Measurements from ENCODE around the gene AFG3L2. TPM values are rescaled to one million over a fixed set of nuclear protein-coding genes. Genes with fewer than 3 reads are reported as not detected.

AFG3L2 gene
- total and polyA plus RNA-seq, 2 of the 13 experiments (the other 11 are each of a cell fraction or from before 2014, with no cell fraction given): 28.6 to 86.9 TPM

DNA sequence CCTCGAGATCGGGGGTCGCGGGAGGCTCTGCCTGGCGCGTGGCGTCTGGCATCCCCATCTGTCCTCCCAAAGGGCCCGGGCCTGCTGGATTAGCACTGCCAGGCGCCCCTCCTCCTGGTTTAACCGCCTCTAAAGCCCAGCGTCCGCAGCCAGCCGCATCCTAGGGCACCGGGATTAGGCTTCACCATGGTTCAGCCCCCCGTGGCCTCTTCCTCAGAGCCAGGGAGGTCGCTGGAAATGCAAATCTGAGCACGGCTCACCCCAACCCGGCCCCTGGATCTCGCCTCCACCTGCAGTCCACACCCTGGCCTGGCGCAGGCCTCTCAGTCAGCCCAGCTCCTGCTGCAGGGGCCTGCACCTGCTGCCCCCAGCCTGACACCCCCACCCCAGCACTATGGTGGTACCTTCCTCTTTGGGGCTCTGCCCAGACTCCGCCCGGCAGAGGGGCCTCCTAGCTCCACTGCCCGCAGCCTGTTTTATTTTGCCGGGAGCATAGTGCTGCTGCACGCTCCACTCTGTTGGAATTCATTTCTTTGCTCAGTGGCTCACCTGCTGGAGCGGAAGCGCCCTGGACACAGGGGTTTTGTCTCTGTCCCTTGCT lies 43.9 kb upstream of the AFG3L2 start (continued):
- TF ChIP-seq ZHX2 (IDR thresholded peaks at IDR 0.05; ENCODE audit: low read depth) (no peak), ZHX2 (CRISPR knock-in tag; IDR thresholded peaks at IDR 0.05; ENCODE audit: borderline replicate concordance) (peak; percentile 11; the same call in 1 of the 2 replicates), REXO4 (CRISPR knock-in tag; IDR thresholded peaks at IDR 0.05; ENCODE audit: borderline replicate concordance) (no peak), MED1 (CRISPR knock-in tag; IDR thresholded peaks at IDR 0.05) (peak; percentile 40), IKZF4 (CRISPR knock-in tag; IDR thresholded peaks at IDR 0.05; ENCODE audit: borderline replicate concordance, low read depth, not compliant biosample characterization) (no peak), ATF3 (CRISPR knock-in tag; IDR thresholded peaks at IDR 0.05) (peak; percentile 38; the same call in 1 of the 2 replicates), ZNF142 (CRISPR knock-in tag; IDR thresholded peaks at IDR 0.05) (no peak)
- TF ChIP-seq, protein P1, sequence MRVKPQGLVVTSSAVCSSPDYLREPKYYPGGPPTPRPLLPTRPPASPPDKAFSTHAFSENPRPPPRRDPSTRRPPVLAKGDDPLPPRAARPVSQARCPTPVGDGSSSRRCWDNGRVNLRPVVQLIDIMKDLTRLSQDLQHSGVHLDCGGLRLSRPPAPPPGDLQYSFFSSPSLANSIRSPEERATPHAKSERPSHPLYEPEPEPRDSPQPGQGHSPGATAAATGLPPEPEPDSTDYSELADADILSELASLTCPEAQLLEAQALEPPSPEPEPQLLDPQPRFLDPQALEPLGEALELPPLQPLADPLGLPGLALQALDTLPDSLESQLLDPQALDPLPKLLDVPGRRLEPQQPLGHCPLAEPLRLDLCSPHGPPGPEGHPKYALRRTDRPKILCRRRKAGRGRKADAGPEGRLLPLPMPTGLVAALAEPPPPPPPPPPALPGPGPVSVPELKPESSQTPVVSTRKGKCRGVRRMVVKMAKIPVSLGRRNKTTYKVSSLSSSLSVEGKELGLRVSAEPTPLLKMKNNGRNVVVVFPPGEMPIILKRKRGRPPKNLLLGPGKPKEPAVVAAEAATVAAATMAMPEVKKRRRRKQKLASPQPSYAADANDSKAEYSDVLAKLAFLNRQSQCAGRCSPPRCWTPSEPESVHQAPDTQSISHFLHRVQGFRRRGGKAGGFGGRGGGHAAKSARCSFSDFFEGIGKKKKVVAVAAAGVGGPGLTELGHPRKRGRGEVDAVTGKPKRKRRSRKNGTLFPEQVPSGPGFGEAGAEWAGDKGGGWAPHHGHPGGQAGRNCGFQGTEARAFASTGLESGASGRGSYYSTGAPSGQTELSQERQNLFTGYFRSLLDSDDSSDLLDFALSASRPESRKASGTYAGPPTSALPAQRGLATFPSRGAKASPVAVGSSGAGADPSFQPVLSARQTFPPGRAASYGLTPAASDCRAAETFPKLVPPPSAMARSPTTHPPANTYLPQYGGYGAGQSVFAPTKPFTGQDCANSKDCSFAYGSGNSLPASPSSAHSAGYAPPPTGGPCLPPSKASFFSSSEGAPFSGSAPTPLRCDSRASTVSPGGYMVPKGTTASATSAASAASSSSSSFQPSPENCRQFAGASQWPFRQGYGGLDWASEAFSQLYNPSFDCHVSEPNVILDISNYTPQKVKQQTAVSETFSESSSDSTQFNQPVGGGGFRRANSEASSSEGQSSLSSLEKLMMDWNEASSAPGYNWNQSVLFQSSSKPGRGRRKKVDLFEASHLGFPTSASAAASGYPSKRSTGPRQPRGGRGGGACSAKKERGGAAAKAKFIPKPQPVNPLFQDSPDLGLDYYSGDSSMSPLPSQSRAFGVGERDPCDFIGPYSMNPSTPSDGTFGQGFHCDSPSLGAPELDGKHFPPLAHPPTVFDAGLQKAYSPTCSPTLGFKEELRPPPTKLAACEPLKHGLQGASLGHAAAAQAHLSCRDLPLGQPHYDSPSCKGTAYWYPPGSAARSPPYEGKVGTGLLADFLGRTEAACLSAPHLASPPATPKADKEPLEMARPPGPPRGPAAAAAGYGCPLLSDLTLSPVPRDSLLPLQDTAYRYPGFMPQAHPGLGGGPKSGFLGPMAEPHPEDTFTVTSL (CRISPR knock-in tag; IDR thresholded peaks at IDR 0.05; ENCODE audit: borderline replicate concordance): peak; percentile 63; the same call in 1 of the 2 replicates

Measured in HepG2 (cell line).